Duodenal mucosa (tissue), 2 donors: Measurements from ENCODE around the gene FRMD4A.

Experiments
- H3K27ac ChIP-seq: one replicate; pipeline ENCODE4 v1.7.0; 2013; ENCODE audit warnings: low read depth, low read length
- H3K27me3 ChIP-seq, 2 donors: one replicate each; pipeline ENCODE4 v1.7.0; 2013; ENCODE audit warnings: low read length in 2 of 2, control low read depth in 1 of 2; ENCODE audit not compliant: insufficient read depth in 2 of 2, control insufficient read depth in 1 of 2
- H3K36me3 ChIP-seq, 2 donors: one replicate each; pipeline ENCODE4 v1.7.0; 2013; ENCODE audit warnings: low read length in 2 of 2, control low read depth in 1 of 2; ENCODE audit not compliant: insufficient read depth in 2 of 2, control insufficient read depth in 1 of 2
- H3K4me1 ChIP-seq, 2 donors: one replicate each; pipeline ENCODE4 v1.7.0; 2013; ENCODE audit warnings: low read length in 2 of 2, control low read depth in 1 of 2; ENCODE audit not compliant: insufficient read depth in 2 of 2, control insufficient read depth in 1 of 2
- H3K4me3 ChIP-seq, 2 donors: one replicate each; pipeline ENCODE4 v1.7.0; 2013; ENCODE audit warnings: low read length in 2 of 2, low read depth in 1 of 2
- H3K9ac ChIP-seq, 2 donors: one replicate each; pipeline ENCODE4 v1.7.0; 2013; ENCODE audit warnings: low read length in 2 of 2, low read depth in 1 of 2
- H3K9me3 ChIP-seq, 2 donors: one replicate each; pipeline ENCODE4 v1.7.0; 2013; ENCODE audit warnings: low read length in 2 of 2, control low read depth in 1 of 2; ENCODE audit not compliant: control insufficient read depth in 1 of 2

FRMD4A gene

GRCh38 chr10:13631594-13631993 lies 699.1 kb downstream of the FRMD4A start:
- Histone ChIP-seq H3K27me3 (no peaks in the 10 kb centered on the region), H3K4me3 (no peak overlapping the region), H3K9me3 (no peaks in the 10 kb centered on the region), H3K27ac (no peak overlapping the region), H3K4me1 (peaks cover 4 to 17% of the 10 kb centered on the region in 2 donors), H3K9ac (no peak overlapping the region), H3K36me3 (peaks cover 11 to 24% of the 10 kb centered on the region in 2 donors)

GRCh38 chr10:13630231-13630630 lies 700.5 kb downstream of the FRMD4A start:
- no peak overlapping the region for H3K27ac ChIP-seq
- peaks cover 11 to 31% of the 10 kb centered on the region in 2 donors for H3K36me3 ChIP-seq
- H3K4me3 ChIP-seq: no peak overlapping the region
- no peaks in the 10 kb centered on the region for H3K27me3 ChIP-seq
- no peak overlapping the region for H3K9ac ChIP-seq
- H3K9me3 ChIP-seq: no peaks in the 10 kb centered on the region
- H3K4me1 ChIP-seq: peaks cover 4 to 17% of the 10 kb centered on the region in 2 donors

DNA sequence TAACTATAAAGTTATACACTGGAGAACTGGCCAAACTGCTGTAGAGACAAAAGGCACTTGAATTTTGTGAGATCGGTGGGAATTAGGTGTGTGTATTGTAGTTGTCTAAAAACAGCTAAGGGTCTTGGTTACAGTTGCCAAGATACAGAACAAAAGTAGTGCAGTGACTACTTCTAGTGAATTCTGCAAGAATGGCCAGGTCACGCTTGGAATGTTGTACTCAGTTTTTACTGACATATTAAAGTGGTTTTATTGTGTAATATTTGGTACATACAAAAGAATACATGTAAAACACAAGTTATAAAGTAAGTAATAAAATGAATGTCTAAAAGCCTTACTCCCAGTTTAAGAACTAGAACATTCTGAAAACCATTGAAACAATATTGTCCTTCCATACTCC lies 701.6 kb downstream of the FRMD4A start:
- Histone ChIP-seq H3K9ac (no peak overlapping the region), H3K36me3 (peaks cover 11 to 36% of the 10 kb centered on the region in 2 donors), H3K27me3 (no peaks in the 10 kb centered on the region), H3K4me3 (no peak overlapping the region), H3K9me3 (no peaks in the 10 kb centered on the region), H3K27ac (no peak overlapping the region), H3K4me1 (peaks cover 4 to 17% of the 10 kb centered on the region in 2 donors)

GRCh38 chr10:13628661-13629060 lies 702.1 kb downstream of the FRMD4A start:
- Histone ChIP-seq H3K36me3 (peaks cover 11 to 36% of the 10 kb centered on the region in 2 donors), H3K9ac (no peak overlapping the region), H3K27ac (no peak overlapping the region), H3K27me3 (no peaks in the 10 kb centered on the region), H3K4me1 (peaks cover 4 to 16% of the 10 kb centered on the region in 2 donors), H3K9me3 (no peaks in the 10 kb centered on the region), H3K4me3 (no peak overlapping the region)

DNA sequence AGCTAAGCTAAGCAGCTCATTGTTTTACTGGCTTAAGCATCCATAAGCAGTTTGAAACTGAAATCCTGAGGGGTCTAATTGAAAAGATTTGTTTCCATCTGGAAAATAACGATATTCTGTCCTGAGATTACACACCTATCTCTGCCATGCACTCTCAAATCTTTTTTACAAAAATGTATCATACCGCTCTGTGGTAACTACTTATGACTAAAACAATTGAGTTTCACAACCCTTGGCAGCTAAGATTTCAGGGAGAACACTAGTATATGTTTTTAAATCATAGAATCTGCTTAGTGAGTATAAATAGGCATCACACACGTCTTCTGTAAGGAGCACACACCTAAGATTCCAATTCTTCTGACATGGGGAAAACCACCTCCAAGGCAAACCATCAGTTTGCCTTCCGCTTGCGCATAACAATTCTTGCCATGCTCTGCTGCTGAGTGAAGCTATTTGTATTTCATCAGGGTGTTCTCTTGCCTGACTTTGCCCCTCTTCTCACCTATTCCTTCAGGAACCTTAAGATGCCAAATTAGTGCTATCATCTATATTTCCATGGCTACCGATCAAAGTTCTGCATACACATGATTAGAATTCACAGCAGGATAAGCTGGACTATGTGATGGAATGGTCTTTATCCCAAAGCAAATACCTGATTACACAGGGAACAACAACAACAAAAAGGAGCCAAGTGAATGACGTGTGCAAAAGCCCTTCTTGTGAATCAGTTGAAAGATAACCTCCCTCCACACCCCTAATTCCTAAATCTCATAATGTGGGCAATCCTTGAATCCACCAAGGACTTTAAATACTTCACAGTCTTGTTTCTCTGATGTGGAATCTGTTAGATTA lies 703.0 kb downstream of the FRMD4A start:
- peaks cover 0 to 6% of the 10 kb centered on the region in 2 donors for H3K4me1 ChIP-seq
- no peak overlapping the region for H3K9ac ChIP-seq
- no peaks in the 10 kb centered on the region for H3K9me3 ChIP-seq
- H3K27ac ChIP-seq: no peak overlapping the region
- H3K4me3 ChIP-seq: no peak overlapping the region
- no peaks in the 10 kb centered on the region for H3K27me3 ChIP-seq
- H3K36me3 ChIP-seq: peaks cover 11 to 36% of the 10 kb centered on the region in 2 donors

DNA sequence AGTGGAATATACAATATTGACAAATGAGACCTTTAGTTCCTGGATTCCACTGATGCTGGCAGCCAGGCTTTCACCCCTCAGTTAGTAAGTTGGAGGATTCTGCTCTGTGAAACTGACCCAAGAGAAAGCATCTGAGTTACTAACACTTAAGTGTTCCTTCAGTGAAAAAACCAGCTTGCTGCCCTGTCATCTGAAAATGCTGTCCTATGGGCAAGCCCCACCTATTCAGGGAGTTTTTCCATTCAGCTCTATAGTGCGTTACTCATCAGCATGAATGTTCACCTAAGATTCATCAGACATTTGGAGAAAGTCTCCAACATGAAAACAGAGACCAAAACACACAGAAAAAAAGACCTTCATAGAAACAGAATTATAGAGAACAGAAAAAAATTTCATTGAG lies 706.1 kb downstream of the FRMD4A start:
- Histone ChIP-seq H3K9me3 (no peaks in the 10 kb centered on the region), H3K27me3 (no peaks in the 10 kb centered on the region), H3K4me3 (no peak overlapping the region), H3K4me1 (peaks cover 0 to 4% of the 10 kb centered on the region in 2 donors), H3K27ac (no peak overlapping the region), H3K36me3 (peaks cover 0 to 33% of the 10 kb centered on the region in 2 donors), H3K9ac (no peak overlapping the region)

DNA sequence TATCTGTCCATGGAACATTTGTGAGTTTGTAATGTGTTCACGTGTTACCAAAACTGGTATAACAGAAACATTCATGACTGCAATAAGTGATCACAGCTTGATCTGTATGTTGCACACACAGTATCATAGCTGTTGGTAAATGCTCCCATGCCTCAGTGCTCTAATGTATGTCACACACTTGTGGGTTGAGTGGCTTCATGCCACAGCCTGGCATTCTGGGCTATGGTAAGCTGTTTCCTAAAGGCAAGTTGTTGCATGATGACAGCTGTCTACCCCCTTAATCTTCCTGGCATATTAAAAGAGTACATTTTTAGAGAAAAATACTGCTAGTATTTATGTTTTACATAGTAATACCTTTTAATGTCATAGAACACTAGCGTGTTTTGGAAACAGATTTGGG lies 708.8 kb downstream of the FRMD4A start:
- Histone ChIP-seq H3K9ac (no peak overlapping the region), H3K9me3 (no peaks in the 10 kb centered on the region), H3K4me1 (no peaks in the 10 kb centered on the region), H3K27ac (no peak overlapping the region), H3K27me3 (no peaks in the 10 kb centered on the region), H3K36me3 (peaks cover 12 to 42% of the 10 kb centered on the region in 2 donors), H3K4me3 (no peak overlapping the region)

GRCh38 chr10:13617116-13617515 lies 713.6 kb downstream of the FRMD4A start:
- Histone ChIP-seq H3K9ac (no peak overlapping the region), H3K27me3 (no peaks in the 10 kb centered on the region), H3K4me3 (no peak overlapping the region), H3K4me1 (no peaks in the 10 kb centered on the region), H3K36me3 (peaks cover 19 to 51% of the 10 kb centered on the region in 2 donors), H3K9me3 (no peaks in the 10 kb centered on the region), H3K27ac (no peak overlapping the region)

DNA sequence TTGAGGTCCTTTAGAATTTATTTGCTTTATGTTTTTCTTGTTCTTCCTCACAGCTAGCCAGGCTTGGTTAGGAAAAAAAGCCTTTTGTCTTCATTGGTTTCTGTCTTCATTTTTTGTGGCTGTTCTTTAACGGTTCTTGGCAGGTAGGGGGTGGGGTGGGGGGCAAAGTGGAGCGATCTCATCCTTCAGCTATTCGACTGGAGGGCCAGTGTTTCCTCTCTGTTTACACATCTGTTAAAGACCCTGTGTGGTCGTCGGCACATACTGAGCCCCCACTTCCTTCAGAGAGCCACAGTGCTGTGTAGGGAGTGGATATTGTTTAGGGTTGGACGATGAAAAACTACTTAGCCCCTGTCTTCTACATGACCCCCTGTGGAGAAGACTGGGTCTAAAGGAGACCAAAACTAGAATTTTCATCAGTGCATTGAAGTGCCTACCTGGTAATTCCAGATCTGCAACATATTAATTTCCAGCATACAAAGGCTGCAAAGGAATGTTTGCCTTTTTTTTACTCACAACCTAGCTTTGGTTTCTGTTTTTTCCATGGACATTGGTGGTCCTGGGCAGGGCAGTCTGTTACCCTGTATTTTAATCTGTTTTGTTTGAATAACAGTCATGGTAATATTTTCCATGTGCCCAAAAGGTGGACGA lies 714.9 kb downstream of the FRMD4A start:
- H3K36me3 ChIP-seq: peaks cover 19 to 51% of the 10 kb centered on the region in 2 donors
- no peak overlapping the region for H3K27ac ChIP-seq
- H3K9ac ChIP-seq: no peak overlapping the region

GRCh38 chr10:13614530-13615332 lies 716.0 kb downstream of the FRMD4A start:
- H3K4me3 ChIP-seq: no peak overlapping the region
- H3K27ac ChIP-seq: no peak overlapping the region
- H3K27me3 ChIP-seq: no peaks in the 10 kb centered on the region
- H3K4me1 ChIP-seq: no peaks in the 10 kb centered on the region
- no peak overlapping the region for H3K9ac ChIP-seq
- no peaks in the 10 kb centered on the region for H3K9me3 ChIP-seq
- H3K36me3 ChIP-seq: peaks cover 28 to 61% of the 10 kb centered on the region in 2 donors

More for the DNA sequence above, 714.9 kb downstream of the FRMD4A start:
- no peaks in the 10 kb centered on the region for H3K4me1 ChIP-seq
- H3K4me3 ChIP-seq: no peak overlapping the region
- H3K27me3 ChIP-seq: no peaks in the 10 kb centered on the region
- H3K9me3 ChIP-seq: no peaks in the 10 kb centered on the region
